ENCODE measurements around the gene MEF2A.
"Not testable (repeated sequence)": the region's sequence is repeated elsewhere in the genome, so short reads cannot be mapped to it uniquely, and the experiment has no call there.

Gene MEF2A

DNA sequence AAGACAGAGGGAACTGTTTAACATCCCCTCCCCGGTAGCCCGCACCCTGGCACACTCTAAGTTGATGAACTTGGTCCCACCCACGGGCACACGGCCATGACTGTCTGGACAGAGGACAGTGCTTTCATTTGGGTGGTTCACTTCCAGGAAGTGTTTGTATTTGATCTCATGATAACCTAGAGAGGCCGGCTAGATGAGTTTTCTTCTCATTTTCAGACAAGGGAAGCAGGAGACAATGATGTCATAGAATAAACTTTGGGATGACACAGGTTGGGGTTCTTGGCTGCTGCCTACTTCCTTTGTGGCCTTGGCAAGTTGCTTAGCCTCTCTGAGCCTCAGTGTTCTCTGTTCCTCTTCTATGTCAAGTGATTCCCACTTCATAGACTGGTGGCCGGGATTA lies 183.6 kb downstream of the MEF2A start:
- TF ChIP-seq ZFP30 (CRISPR knock-in tag; IDR thresholded peaks at IDR 0.05) (no peak), BACH2 (CRISPR knock-in tag; IDR thresholded peaks at IDR 0.05; ENCODE audit: borderline replicate concordance) (no peak), ZNF70 (CRISPR knock-in tag; IDR thresholded peaks at IDR 0.05) (no peak), OSR1 (CRISPR knock-in tag; IDR thresholded peaks at IDR 0.05) (no peak), GLIS3 (CRISPR knock-in tag; IDR thresholded peaks at IDR 0.05) (no peak), ISL1 (CRISPR knock-in tag; IDR thresholded peaks at IDR 0.05) (no peak), ZFP3 (CRISPR knock-in tag; IDR thresholded peaks at IDR 0.05) (no peak), ZNF8 (CRISPR knock-in tag; IDR thresholded peaks at IDR 0.05) (no peak), CSDC2 (CRISPR knock-in tag; IDR thresholded peaks at IDR 0.05) (no peak), ESRRG (CRISPR knock-in tag; IDR thresholded peaks at IDR 0.05) (no peak), CSRNP3 (CRISPR knock-in tag; IDR thresholded peaks at IDR 0.05) (no peak), SNAI2 (CRISPR knock-in tag; IDR thresholded peaks at IDR 0.05) (no peak), PATZ1 (CRISPR knock-in tag; IDR thresholded peaks at IDR 0.05; ENCODE audit: borderline replicate concordance) (no peak)

DNA sequence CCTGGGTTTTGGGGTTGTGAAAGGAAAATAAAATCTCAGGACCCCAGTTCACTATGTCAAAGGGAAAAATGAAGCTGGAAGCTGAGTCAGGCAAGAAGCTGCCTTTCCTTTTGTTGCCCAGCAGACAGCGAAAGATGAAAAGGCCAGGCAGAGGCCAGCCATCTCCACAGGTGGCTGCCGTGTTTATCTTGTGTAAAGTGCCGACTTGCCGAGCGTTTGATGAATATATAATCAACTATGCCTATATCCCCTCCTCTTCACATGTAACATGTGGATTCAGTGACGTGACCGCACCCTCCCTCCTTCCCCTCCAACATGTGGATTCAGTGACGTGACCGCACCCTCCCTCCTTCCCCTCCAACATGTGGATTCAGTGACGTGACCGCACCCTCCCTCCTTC lies 184.5 kb downstream of the MEF2A start:
- not testable (repeated sequence) for ATAC-seq

More for the DNA sequence above, 183.6 kb downstream of the MEF2A start:
- no peak for ATAC-seq

- TF ChIP-seq ZC3H10 (CRISPR knock-in tag; IDR thresholded peaks at IDR 0.05), result no peak
- no peak for TF ChIP-seq ARNTL (CRISPR knock-in tag; IDR thresholded peaks at IDR 0.05; ENCODE audit: borderline replicate concordance, low read depth)
- TF ChIP-seq BACH2 (CRISPR knock-in tag; IDR thresholded peaks at IDR 0.05; ENCODE audit: borderline replicate concordance), result no peak
- no peak for TF ChIP-seq GLIS3 (CRISPR knock-in tag; IDR thresholded peaks at IDR 0.05)
- TF ChIP-seq TCF4 (CRISPR knock-in tag; IDR thresholded peaks at IDR 0.05; ENCODE audit: borderline replicate concordance), result no peak
- TF ChIP-seq ZFP30 (CRISPR knock-in tag; IDR thresholded peaks at IDR 0.05), result no peak
- TF ChIP-seq ZNF565 (CRISPR knock-in tag; conservative IDR thresholded peaks at IDR 0.05; ENCODE audit: low read depth), result no peak
- TF ChIP-seq RARB (CRISPR knock-in tag; IDR thresholded peaks at IDR 0.05), result no peak
- no peak for TF ChIP-seq ISL1 (CRISPR knock-in tag; IDR thresholded peaks at IDR 0.05)
- TF ChIP-seq CSDC2 (CRISPR knock-in tag; IDR thresholded peaks at IDR 0.05), result no peak
- TF ChIP-seq, protein P1, sequence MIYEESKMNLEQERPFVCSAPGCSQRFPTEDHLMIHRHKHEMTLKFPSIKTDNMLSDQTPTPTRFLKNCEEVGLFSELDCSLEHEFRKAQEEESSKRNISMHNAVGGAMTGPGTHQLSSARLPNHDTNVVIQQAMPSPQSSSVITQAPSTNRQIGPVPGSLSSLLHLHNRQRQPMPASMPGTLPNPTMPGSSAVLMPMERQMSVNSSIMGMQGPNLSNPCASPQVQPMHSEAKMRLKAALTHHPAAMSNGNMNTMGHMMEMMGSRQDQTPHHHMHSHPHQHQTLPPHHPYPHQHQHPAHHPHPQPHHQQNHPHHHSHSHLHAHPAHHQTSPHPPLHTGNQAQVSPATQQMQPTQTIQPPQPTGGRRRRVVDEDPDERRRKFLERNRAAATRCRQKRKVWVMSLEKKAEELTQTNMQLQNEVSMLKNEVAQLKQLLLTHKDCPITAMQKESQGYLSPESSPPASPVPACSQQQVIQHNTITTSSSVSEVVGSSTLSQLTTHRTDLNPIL (CRISPR knock-in tag; IDR thresholded peaks at IDR 0.05; ENCODE audit: low read depth), result no peak
- ATAC-seq, result no peak
Measured at GRCh38 chr15:99752556-99752955, 186.8 kb downstream of the MEF2A start.

DNA sequence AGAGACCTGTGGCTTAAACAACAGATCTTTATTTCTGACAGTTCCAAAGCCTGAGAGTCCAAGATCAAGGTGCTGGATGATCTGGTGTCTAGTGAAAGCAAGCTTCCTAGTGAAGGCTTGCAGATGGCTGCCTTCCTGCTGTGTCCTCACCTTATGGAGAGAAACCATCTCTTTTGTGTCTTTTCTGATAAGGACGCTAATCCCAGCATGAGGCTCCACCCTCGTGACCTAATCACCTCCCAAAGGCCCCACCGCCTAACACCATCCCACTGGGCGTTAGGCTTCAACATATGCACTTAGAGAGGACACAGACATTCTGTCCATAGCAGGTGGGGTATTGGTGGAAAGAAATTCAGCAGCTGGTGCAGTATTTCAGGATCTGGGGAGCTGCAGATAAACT lies 187.3 kb downstream of the MEF2A start:
- ATAC-seq, result no peak
- TF ChIP-seq ISL1 (CRISPR knock-in tag; IDR thresholded peaks at IDR 0.05) (no peak), ZFP3 (CRISPR knock-in tag; IDR thresholded peaks at IDR 0.05) (no peak), TOX (CRISPR knock-in tag; IDR thresholded peaks at IDR 0.05; ENCODE audit: borderline replicate concordance) (no peak), CSRNP3 (CRISPR knock-in tag; IDR thresholded peaks at IDR 0.05) (no peak), TCF4 (CRISPR knock-in tag; IDR thresholded peaks at IDR 0.05; ENCODE audit: borderline replicate concordance) (no peak), TSHZ2 (CRISPR knock-in tag; IDR thresholded peaks at IDR 0.05) (no peak), ESRRG (CRISPR knock-in tag; IDR thresholded peaks at IDR 0.05) (no peak), BACH2 (CRISPR knock-in tag; IDR thresholded peaks at IDR 0.05; ENCODE audit: borderline replicate concordance) (no peak), PATZ1 (CRISPR knock-in tag; IDR thresholded peaks at IDR 0.05; ENCODE audit: borderline replicate concordance) (no peak), PPARA (CRISPR knock-in tag; IDR thresholded peaks at IDR 0.05; ENCODE audit: borderline replicate concordance) (no peak), ZC3H10 (CRISPR knock-in tag; IDR thresholded peaks at IDR 0.05) (no peak)
- TF ChIP-seq, protein P1 (CRISPR knock-in tag; IDR thresholded peaks at IDR 0.05; ENCODE audit: low read depth), result no peak
